SK-N-MC (cell line): ENCODE results near the gene MUS81.

Experiments used
- DNase-seq: peaks from one replicate; pipeline ENCODE4 v3.0.0-alpha.2; 2011; ENCODE audit warnings: low read depth, low spot score
- H3K27ac ChIP-seq: fragments of 200-600 bp; sonication (generic); 2 replicates; pipeline ENCODE4 v1.5.1; 2016; ENCODE audit warnings: mixed run types
- H3K36me3 ChIP-seq: fragments of 200-600 bp; sonication (generic); 2 replicates; pipeline ENCODE4 v1.6.1; 2017; ENCODE audit warnings: antibody characterized with exemption, low read length, mixed read lengths; ENCODE audit not compliant: insufficient read depth
- H3K4me3 ChIP-seq: fragments of 200-600 bp; sonication (generic); 2 replicates; pipeline ENCODE4 v1.5.1; 2016
- H3K9ac ChIP-seq: fragments of 200-600 bp; sonication (generic); 2 replicates; pipeline ENCODE4 v1.8.0; 2017; ENCODE audit warnings: mixed run types, mixed read lengths; ENCODE audit not compliant: insufficient read length
- H3K9me3 ChIP-seq: fragments of 200-600 bp; sonication (generic); 2 replicates; pipeline ENCODE4 v1.6.1; 2017; ENCODE audit warnings: low read depth, mild to moderate bottlenecking, antibody characterized with exemption, low read length, moderate library complexity, mixed read lengths
- EZH2 ChIP-seq: fragments of 200-600 bp; sonication (generic); IDR thresholded peaks from one replicate; pipeline ENCODE4 v1.6.1; 2017; ENCODE audit warnings: antibody characterized with exemption
- FOXP2 ChIP-seq: optimal IDR thresholded peaks from 2 replicates; pipeline ENCODE3; 2011; ENCODE audit warnings: mild to moderate bottlenecking, moderate library complexity; ENCODE audit not compliant: insufficient read depth; ENCODE audit errors: extremely low read length, control extremely low read depth
- POLR2AphosphoS5 ChIP-seq: IDR thresholded peaks from 2 replicates; pipeline ENCODE4 v1.6.1; 2012; ENCODE audit warnings: mild to moderate bottlenecking, low read depth, low read length, borderline replicate concordance

MUS81 gene

DNA sequence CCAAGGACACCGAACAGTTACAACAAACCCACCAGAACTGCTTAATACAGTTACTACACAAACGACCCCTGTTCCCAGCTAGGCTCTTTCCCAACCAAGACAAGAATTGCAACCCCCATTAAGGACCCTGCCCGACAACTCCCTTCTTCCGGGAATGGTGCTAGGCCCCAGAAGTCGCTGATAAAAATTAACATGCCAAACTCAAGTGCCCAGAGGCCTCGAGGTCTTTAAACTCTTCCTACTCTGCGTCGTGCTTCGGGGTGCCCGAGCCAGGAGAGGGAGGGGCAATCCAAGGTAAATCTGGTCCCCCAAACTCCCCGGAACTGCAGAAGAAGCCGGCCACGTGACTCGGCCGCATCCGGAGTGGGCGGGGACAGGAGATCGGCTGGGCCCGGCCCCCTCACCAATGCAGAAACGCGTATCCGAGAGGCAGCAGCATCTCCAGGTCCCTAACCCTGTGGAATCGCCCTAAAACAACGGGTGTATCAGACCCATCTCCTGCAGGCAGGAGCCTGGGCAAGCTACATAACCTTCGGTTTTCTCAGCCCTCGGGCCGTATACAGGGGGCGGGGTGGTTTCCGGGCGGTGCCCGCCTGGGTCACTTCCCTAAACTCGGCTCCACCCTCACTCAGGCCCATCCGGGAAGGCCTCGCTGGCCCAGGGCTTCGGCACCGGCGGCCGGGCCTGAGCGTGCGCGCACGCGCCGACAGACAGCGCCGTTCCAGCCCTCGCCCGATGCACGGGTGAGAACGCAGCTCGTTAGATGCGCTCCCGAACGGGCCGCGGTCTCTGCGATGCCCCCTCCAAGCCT lies 3.3 kb upstream of the MUS81 start:
- H3K36me3 ChIP-seq, result peaks cover 39% of the 10 kb centered on the region
- peak; percentile 13; the same call in 1 of the 2 replicates for TF ChIP-seq POLR2AphosphoS5
- no peak for TF ChIP-seq FOXP2
- peak overlapping the region; percentile 87 for H3K9ac ChIP-seq
- no peak for DNase-seq
- peak overlapping the region; percentile 91 for H3K27ac ChIP-seq
- H3K4me3 ChIP-seq, result peak overlapping the region; percentile 87
- no peaks in the 10 kb centered on the region for H3K9me3 ChIP-seq

GRCh38 chr11:65857500-65857852 lies 2.8 kb upstream of the MUS81 start:
- Histone ChIP-seq H3K4me3 (peak overlapping the region; percentile 87), H3K27ac (peak overlapping the region; percentile 91), H3K9me3 (no peaks in the 10 kb centered on the region), H3K36me3 (peaks cover 45% of the 10 kb centered on the region), H3K9ac (peak overlapping the region; percentile 87)
- DNase-seq, result no peak
- no peak for TF ChIP-seq FOXP2
- no peak for TF ChIP-seq EZH2
- TF ChIP-seq POLR2AphosphoS5, result no peak

- H3K36me3 ChIP-seq, result peaks cover 51% of the 10 kb centered on the region
Measured at GRCh38 chr11:65857853-65858680, 2.2 kb upstream of the MUS81 start, which contains the start of gene CFL1. TSS of gene CFL1 (minus strand) at chr11:65858180. CDS start at chr11:65858099, 81 bp downstream.

DNA sequence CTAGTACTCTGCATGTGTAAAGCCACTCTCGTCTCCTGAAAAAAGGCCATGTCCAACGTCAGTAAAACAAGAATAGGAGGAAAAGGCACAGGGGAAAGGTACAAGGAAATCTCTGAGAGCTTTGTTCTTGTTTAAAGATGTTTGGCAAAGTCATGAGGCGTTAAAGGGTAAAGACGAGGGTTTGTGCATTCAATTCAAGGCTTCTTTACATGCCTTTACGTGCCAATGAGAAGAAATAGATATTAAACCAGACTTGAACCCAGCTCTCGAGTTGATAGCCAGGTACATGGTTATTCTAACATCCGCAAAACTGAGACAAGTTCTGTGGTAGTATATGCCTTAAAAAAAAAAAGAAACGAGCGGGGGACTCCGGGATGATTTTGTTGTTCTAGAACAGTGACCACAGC lies 1.5 kb upstream of the MUS81 start:
- H3K4me3 ChIP-seq, result peak overlapping the region; percentile 87
- no peak for DNase-seq
- H3K9ac ChIP-seq, result peak overlapping the region; percentile 97
- TF ChIP-seq EZH2 (no peak), POLR2AphosphoS5 (no peak), FOXP2 (no peak)
- peak overlapping the region; percentile 97 for H3K27ac ChIP-seq
- H3K9me3 ChIP-seq, result no peaks in the 10 kb centered on the region
- peaks cover 51% of the 10 kb centered on the region for H3K36me3 ChIP-seq

More at GRCh38 chr11:65857853-65858680, 2.2 kb upstream of the MUS81 start, which contains the start of gene CFL1:
- Histone ChIP-seq H3K9me3 (no peaks in the 10 kb centered on the region), H3K4me3 (peak within 1 kb of the TSS; percentile 87), H3K27ac (peak within 1 kb of the TSS; percentile 97), H3K9ac (peak within 1 kb of the TSS; percentile 97)
- TF ChIP-seq FOXP2 (no peak), POLR2AphosphoS5 (peak; percentile 98), EZH2 (no peak)
- peak; percentile 70 for DNase-seq

GRCh38 chr11:65859095-65859811 lies 980 bp upstream of the MUS81 start:
- TF ChIP-seq EZH2, result no peak
- peak; percentile 92 for TF ChIP-seq POLR2AphosphoS5
- no peaks in the 10 kb centered on the region for H3K9me3 ChIP-seq
- peaks cover 51% of the 10 kb centered on the region for H3K36me3 ChIP-seq
- peak; percentile 76 for DNase-seq
- peak overlapping the region; percentile 97 for H3K9ac ChIP-seq
- peak overlapping the region; percentile 87 for H3K4me3 ChIP-seq
- H3K27ac ChIP-seq, result peak overlapping the region; percentile 97

DNA sequence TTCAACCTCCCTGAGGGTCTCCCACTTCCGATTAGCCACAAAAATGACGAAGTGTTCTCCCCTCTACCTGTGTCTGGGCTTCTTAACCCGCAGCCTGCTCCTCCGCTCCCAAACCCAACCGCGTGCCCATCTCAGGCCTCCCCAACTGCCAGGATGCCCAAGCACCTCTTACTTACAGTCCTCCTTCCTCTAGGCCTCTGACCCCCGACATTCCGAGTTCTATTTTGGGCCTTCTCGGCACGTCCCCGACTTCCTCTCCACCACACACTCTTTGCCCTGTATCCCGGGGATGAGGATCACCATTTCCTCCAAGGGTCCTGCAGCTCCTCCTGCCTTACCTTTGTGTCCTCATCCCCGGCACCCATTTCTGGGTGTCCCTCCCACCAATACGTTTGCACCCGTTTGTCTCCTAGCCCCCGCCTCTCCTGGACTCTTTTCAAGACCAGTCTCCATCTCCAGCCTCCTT lies 388 bp upstream of the MUS81 start:
- Histone ChIP-seq H3K27ac (peak overlapping the region; percentile 97), H3K9me3 (no peaks in the 10 kb centered on the region), H3K36me3 (peaks cover 51% of the 10 kb centered on the region), H3K4me3 (peak overlapping the region; percentile 87), H3K9ac (peak overlapping the region; percentile 89)
- no peak for DNase-seq
- no peak for TF ChIP-seq POLR2AphosphoS5
- TF ChIP-seq EZH2, result no peak
- TF ChIP-seq FOXP2, result no peak

DNA sequence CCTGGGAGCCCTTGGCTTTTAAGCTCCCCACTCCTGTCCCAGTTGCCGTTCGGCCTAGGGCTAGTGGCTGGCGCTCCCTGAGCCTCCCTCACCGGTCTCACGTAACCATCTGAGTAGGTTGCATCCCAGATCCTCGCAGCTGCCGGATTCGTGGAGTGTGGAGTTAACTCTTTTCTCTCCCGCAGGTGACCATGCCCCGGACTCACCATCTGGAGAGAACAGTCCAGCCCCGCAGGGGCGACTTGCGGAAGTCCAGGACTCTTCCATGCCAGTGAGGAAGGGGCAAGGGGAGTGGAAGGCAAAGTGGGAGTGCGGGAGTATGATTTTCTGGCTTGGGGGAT lies 902 bp downstream of the MUS81 start:
- Histone ChIP-seq H3K36me3 (peaks cover 47% of the 10 kb centered on the region), H3K9me3 (no peaks in the 10 kb centered on the region), H3K4me3 (peak overlapping the region; percentile 87), H3K9ac (peak overlapping the region; percentile 89), H3K27ac (peak overlapping the region; percentile 97)
- TF ChIP-seq FOXP2, result no peak
- TF ChIP-seq POLR2AphosphoS5, result no peak
- TF ChIP-seq EZH2, result no peak
- DNase-seq, result no peak
